ENCODE results near the gene PCSK4.

- no peak for TF ChIP-seq CTCF (IDR thresholded peaks at IDR 0.05 in 2 of 3, conservative IDR thresholded peaks at IDR 0.05 in 1 of 3; ENCODE audit: borderline replicate concordance in 1 of 3, insufficient read depth in 1 of 3, low read depth in 2 of 3, low read length in 2 of 3)
- no peak for TF ChIP-seq TCF7L2 (IDR thresholded peaks at IDR 0.05; ENCODE audit: borderline replicate concordance, extremely low read depth, insufficient read depth, insufficient read length)
- TF ChIP-seq YY1 (IDR thresholded peaks at IDR 0.05; ENCODE audit: extremely low read depth, insufficient replicate concordance, low read depth, low read length) = no peak
- TF ChIP-seq EZH2 (IDR thresholded peaks at IDR 0.05) = no peak
- no peak for TF ChIP-seq POLR2A (IDR thresholded peaks at IDR 0.05; ENCODE audit: borderline replicate concordance, extremely low read depth, insufficient read depth, insufficient read length)
- no peak for TF ChIP-seq MAX (IDR thresholded peaks at IDR 0.05)
- TF ChIP-seq EZH2phosphoT487 (IDR thresholded peaks at IDR 0.05; ENCODE audit: borderline replicate concordance) = no peak
- TF ChIP-seq ZNF274 (IDR thresholded peaks at IDR 0.05; ENCODE audit: low read depth, low read length) = no peak
- no peak for TF ChIP-seq RAD21 (IDR thresholded peaks at IDR 0.05; ENCODE audit: low read depth)
- no peak for TF ChIP-seq SIN3A (IDR thresholded peaks at IDR 0.05; ENCODE audit: low read depth)
- no peak for TF ChIP-seq POLR2AphosphoS5 (IDR thresholded peaks at IDR 0.05; ENCODE audit: low read depth, low read length)
- TF ChIP-seq SP1 (IDR thresholded peaks at IDR 0.05; ENCODE audit: low read depth) = no peak
- no peak for TF ChIP-seq SRF (IDR thresholded peaks at IDR 0.05; ENCODE audit: low read depth)
These were observed 36.1 kb upstream of the PCSK4 start for GRCh38 chr19:1526066-1526778.
